Muscle of arm (tissue), 12 donors: ENCODE results near the gene TPP2. TPM values are rescaled to one million over a fixed set of nuclear protein-coding genes. Genes with fewer than 3 reads are reported as not detected.

ENCODE experiments used
- DNase-seq: peaks from one replicate; pipeline ENCODE4 v3.0.0-alpha.2; 2013
- polyA plus RNA-seq, 12 donors: library from polyadenylated mRNA; unstranded; fragments of 120-200 nt; gene quantifications; one replicate each; pipeline ENCODE4 v1.2.1, GENCODE V29; 2013; ENCODE audit not compliant: insufficient read length in 12 of 12

The TPP2 gene
- polyA plus RNA-seq, 12 donors, result 23.4 to 77.3 (median 64.1) TPM

DNA sequence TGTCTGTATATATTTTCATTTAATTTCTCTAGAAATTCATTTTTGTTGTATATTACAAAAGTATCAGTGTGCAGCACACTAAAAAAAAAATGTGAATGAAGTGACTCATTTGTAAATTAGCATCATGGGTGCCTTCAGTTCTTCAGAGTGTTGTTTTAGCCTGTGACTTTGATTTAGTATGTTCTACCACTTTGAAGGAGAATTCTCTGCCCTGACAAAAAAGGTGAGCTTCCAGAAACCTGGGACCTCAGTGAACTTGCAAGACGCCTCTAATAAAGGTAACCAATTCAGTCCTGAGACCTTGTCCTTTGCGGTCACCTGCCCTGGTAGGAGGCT is 95.7 kb downstream of the TPP2 start:
- no peak for DNase-seq

- no peak for DNase-seq
These were observed 96.5 kb downstream of the TPP2 start for GRCh38 chr13:102693250-102693649.

- DNase-seq, result no peak
These were observed 97.0 kb downstream of the TPP2 start for GRCh38 chr13:102693776-102694175.

DNA sequence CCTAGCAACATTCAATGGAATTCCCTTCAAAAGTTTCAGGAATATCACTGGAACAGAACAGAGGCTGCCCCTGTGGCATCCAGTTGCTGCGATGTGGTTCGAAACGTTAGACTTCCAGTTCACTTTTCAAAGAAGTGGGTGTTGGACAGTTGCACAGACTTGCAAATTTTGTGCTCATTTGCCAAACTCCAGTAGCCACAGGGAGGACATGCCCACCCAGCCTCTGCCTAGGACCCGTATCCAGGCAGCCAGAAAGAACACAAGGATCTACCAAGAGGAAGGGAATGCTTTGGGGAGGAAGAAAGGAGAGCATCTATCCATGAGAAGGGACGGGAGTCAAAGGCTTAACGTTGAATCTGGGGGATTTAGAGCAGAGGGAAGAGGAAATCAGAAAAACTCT is 98.2 kb downstream of the TPP2 start, which contains the start of gene METTL21C:
Gene METTL21C (minus strand): TSS at position 108 of the 400 bp plus-strand sequence. CDS start 546 bp downstream, outside the sequence.
- DNase-seq, result no peak

GRCh38 chr13:102696465-102696864 is 99.7 kb downstream of the TPP2 start:
- DNase-seq, result no peak

DNA sequence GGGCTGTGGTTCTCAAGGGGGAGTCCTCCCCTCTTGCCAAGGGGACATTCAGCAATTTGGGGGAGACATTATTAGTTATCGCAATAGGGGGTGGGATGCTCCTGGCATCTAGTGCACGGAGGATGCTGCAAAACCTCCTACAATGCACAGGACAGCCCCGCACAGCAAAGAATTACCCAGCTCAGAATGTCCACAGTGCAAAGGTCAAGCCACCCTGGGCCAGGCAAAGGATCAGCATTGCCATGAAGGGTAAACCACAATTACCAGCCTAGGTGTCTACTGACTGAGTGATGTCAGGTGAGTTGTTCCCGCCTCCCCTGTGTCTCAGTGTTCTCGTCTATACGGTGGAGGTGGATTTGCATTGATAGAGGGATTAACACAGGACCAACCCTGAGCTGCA is 100.5 kb downstream of the TPP2 start:
- no peak for DNase-seq

- no peak for DNase-seq
These were observed 101.3 kb downstream of the TPP2 start for GRCh38 chr13:102697929-102698648.

DNA sequence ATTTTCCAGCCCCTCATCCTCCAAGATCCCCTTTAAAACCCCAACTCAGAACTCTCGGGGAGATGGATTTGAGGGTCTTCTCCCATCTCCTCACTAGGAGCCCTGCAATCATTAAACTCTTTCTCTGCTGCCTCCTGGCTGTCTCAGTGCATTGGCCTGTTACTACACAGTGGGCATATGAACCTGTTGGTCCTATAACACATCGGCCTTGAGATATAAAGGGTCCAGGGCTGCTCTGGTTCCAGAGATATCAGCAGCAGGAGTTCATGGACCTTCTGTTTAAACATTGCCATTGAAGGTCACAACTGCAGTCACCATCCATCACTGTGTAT is 101.8 kb downstream of the TPP2 start:
- no peak for DNase-seq

GRCh38 chr13:102699504-102699903 is 102.7 kb downstream of the TPP2 start:
- no peak for DNase-seq

GRCh38 chr13:102700088-102701031 is 103.6 kb downstream of the TPP2 start:
- DNase-seq, result peak; percentile 43

GRCh38 chr13:102701331-102701730 is 104.5 kb downstream of the TPP2 start:
- DNase-seq, result no peak

- DNase-seq, result no peak
These were observed 106.4 kb downstream of the TPP2 start for GRCh38 chr13:102702965-102703725.

- no peak for DNase-seq
These were observed 106.9 kb downstream of the TPP2 start for GRCh38 chr13:102703726-102704035.

DNA sequence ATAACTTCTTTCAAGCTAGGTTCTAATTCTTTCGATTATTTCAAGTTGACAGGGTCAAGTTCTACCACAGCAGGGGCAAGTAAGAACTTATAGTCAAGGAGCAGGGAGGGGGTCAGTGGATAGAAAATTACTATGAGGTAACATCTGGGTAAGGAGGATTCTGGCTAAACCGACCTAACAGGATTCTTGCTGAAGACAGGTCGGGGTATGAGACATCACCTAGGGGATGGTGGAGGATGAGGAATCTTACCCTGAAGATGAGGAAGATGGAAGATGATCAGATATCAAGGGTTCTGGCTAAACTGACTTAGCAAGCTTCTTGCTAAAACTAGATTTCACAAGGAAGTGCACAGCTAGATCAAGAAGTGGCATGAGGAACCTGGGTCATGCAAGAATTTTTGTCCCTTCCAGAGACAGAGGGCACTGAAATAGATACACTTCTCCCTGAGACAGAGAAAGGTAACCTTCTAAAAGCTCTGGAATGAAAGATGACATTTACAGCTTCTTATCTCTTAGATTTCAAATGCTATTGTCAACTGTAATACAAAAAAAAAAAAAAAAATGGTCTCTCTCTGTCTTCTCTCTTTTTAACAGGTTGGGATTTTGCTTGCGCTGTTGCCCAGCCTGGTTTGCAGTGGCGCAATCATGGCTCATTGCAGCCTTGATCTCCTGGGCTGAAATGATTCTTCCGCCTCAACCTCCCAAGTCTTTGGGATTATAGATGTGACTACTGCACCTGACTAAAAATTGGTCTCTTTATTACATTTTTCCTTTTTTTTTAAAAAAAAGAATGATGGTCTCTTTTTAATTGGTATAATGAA is 107.7 kb downstream of the TPP2 start:
- no peak for DNase-seq

DNA sequence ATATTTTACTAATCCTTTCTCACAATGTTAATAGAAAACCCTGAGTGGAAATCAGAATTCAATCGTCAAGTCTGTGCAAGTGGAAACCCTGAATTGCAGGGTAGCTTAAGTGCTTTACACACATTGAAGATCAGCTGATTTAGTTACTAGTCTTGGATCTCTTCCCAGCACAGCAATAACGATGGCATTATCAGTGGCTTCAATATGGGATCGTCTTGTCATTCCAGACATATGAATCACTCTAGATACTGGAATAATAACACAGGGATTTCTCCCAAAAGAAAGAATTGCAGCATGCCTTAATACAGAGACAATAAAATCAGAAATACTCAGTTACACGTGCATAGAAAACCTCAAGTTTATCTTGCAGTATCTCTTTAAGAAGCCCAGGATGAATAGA is 110.7 kb downstream of the TPP2 start:
- no peak for DNase-seq

- DNase-seq, result no peak
These were observed 111.4 kb downstream of the TPP2 start for GRCh38 chr13:102708211-102708610.

DNA sequence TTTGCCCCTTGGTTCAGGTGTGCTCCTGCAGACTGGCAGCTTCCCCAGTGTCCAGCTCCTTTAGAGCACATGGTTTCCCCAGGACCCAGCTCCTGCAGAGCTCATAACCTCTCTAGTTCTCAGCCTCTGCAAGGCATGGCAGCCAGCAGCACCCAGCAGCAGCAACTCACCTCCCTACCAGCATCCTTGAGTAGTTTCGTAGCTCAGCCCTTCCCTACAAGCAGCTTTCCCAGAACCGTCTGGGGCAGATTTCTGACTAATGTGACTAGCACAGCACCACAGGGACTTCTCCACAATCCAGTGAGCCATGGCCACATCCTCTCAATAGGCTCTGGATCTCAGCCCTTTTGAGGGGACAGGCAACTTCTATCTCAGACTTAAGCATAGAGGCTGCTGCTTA is 112.2 kb downstream of the TPP2 start:
- no peak for DNase-seq

- no peak for DNase-seq
These were observed 112.8 kb downstream of the TPP2 start for GRCh38 chr13:102709536-102709935.

GRCh38 chr13:102710261-102710679 is 113.5 kb downstream of the TPP2 start:
- DNase-seq, result no peak

DNA sequence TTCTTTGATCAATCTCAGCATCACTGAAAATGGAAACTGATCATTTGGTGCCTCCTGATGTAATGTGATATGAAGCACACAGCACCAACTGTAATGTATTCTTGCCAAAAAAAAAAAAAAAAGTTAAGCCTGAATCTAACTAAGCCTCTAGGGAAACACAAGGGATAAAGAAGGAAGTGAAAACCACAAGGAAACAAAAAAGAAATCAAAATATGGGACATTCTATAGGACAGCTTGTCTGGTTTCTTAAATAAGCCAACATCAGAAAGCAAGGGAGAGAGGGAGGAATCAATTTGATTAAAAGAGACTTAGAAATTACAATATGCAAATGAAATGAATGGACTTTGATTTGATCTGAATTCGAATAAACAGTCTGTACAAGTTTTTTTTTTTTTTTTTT is 118.7 kb downstream of the TPP2 start:
- DNase-seq, result no peak

DNA sequence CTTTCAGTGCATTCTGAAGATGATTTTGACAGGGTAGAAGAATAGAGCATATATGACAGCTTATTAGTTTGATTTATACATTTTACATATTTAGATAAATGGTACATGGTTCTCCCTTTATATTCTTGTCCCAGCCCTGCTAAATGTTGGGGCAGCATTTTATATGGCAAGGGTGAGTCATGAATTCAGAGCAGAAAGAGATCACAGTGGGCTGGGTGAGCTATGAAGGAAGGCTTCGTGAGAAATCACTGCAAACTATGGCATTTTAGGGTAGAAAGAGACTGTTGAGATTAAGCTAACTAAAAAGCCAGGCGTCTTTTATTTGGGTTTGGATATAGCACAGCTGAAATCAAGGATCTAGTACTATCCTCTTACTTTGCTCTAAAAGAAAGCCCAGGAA is 122.0 kb downstream of the TPP2 start:
- DNase-seq, result no peak

DNA sequence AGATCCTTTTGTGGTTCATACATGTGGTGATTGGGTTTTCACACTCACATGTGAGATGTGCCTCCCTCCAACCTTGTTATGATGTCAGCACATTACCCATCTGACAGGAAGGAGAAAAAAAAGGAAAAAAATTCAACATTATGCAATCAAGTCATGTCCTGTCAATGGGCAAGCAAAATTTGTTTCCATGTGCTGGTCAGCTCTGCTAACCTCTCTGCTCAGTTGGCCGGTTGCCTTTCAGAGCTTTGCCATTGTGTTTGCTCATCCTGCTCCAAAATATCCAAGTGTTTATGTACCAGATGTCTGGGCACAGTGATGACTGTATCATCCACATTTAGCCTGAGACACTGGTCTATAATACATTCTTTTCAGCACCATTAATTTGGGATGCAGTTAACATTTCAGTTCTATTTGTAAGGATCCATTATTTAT is 125.0 kb downstream of the TPP2 start:
- DNase-seq, result no peak
